ENCODE measurements around the gene TOMM34. TPM values are rescaled to one million over a fixed set of nuclear protein-coding genes. Genes with fewer than 3 reads are reported as not detected.

TOMM34 gene
- total and polyA plus RNA-seq, 2 donors (not counting 1 experiment from before 2014, with no cell fraction given): 15.5 to 25.6 TPM

DNA sequence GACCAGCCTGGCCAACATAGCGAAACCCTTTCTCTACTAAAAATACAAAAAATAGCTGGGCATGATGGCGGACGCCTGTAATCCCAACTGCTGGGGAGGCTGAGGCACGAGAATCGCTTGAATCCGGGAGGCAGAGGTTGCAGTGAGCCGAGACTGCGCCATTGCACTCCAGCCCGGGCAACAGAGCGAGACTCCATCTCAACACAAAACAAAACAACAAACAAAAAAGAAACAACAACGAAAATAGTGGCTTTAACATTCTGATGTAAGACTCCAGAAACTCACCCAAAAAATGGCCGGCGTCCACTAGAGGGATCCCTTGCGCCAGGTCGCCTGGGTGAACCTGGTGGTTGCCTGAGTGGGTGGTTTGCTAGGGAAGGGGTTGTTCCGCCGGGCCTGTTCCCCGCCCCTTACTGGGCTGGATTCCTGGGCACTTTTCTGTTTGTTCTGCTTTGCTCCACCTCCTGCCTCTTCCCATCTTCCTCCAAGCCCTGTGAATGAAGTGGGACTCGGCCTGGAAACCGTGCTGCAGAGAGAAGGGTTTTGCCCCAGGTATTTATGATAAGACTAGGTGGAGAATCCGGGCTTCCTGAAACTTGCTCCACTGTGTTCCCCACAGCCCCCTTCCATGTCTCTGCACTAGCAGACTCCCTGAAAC lies 48.8 kb downstream of the TOMM34 start:
- H3K27me3 ChIP-seq (ENCODE audit: control insufficient read depth, insufficient read depth, low read length): no peaks in the 10 kb centered on the region
- no peak overlapping the region for H3K4me2 ChIP-seq (ENCODE audit: extremely low read depth, insufficient read depth, low read length)
- no peaks in the 10 kb centered on the region for H3K4me1 ChIP-seq (ENCODE audit: control insufficient read depth, extremely low read depth, insufficient read depth, low read length)
- TF ChIP-seq, protein P1, sequence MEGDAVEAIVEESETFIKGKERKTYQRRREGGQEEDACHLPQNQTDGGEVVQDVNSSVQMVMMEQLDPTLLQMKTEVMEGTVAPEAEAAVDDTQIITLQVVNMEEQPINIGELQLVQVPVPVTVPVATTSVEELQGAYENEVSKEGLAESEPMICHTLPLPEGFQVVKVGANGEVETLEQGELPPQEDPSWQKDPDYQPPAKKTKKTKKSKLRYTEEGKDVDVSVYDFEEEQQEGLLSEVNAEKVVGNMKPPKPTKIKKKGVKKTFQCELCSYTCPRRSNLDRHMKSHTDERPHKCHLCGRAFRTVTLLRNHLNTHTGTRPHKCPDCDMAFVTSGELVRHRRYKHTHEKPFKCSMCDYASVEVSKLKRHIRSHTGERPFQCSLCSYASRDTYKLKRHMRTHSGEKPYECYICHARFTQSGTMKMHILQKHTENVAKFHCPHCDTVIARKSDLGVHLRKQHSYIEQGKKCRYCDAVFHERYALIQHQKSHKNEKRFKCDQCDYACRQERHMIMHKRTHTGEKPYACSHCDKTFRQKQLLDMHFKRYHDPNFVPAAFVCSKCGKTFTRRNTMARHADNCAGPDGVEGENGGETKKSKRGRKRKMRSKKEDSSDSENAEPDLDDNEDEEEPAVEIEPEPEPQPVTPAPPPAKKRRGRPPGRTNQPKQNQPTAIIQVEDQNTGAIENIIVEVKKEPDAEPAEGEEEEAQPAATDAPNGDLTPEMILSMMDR (conservative IDR thresholded peaks at IDR 0.05 in 1 of 2, IDR thresholded peaks at IDR 0.05 in 1 of 2; ENCODE audit: low read depth in 1 of 2, low read length in 2 of 2): peak in 1 of 2 donors; percentile 40
- no peak for TF ChIP-seq EZH2 (IDR thresholded peaks at IDR 0.05; ENCODE audit: low read length, missing control alignments)
- no peaks in the 10 kb centered on the region for H3K9me3 ChIP-seq (ENCODE audit: control insufficient read depth, insufficient read depth, low read depth, low read length)
- H3K79me2 ChIP-seq (ENCODE audit: control insufficient read depth, insufficient read depth, low read length): peaks cover 3% of the 10 kb centered on the region
- no peak overlapping the region for H3K9ac ChIP-seq (ENCODE audit: insufficient read depth, low read length)
- no peak overlapping the region for H3K4me3 ChIP-seq (replicated peaks in 1 of 4; ENCODE audit: control extremely low read depth in 1 of 4, insufficient read depth in 1 of 4, low read depth in 3 of 4, low read length in 4 of 4)
- H3K36me3 ChIP-seq (ENCODE audit: control insufficient read depth, insufficient read depth, low read length): peaks cover 5% of the 10 kb centered on the region
- peak; percentile 26 to 51 for DNase-seq (ENCODE audit: low read depth in 2 of 2)
- H3K27ac ChIP-seq (ENCODE audit: insufficient read depth, low read length): no peak overlapping the region
- no peak overlapping the region for H2AFZ ChIP-seq (ENCODE audit: low read length)
- no peaks in the 10 kb centered on the region for H4K20me1 ChIP-seq (ENCODE audit: control insufficient read depth, extremely low read depth, insufficient read depth, low read length)

DNA sequence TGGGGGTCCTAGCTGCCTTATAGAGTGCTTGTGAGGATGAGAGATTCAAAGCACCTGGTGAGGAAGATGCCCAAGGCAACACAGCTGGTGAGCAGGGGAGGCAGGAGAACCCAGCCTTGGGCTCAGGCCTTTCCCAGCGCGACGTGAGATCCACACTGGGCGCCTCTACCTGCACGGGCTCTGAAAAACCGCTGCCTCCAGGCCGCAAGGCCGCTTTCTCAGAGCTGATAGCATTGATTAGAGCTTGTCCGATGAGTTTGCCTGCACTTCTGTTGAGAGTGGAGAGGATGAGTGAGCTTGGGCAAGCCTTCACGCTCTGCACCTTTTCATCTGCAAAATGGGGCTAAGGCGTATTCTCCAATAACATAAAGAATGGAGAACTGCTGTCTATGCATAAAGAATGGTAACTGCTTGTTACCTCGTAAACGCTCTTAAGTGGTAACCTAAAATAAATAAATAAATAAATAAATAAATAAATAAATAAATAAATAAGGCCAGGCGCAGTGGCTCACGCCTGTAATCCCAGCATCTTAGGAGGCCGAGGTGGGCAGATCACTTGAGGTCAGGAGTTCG lies 49.4 kb downstream of the TOMM34 start:
- H3K4me1 ChIP-seq (ENCODE audit: control insufficient read depth, extremely low read depth, insufficient read depth, low read length): no peaks in the 10 kb centered on the region
- peak overlapping the region; percentile 61 to 78 (median 68) for H3K4me3 ChIP-seq (replicated peaks in 1 of 4; ENCODE audit: control extremely low read depth in 1 of 4, insufficient read depth in 1 of 4, low read depth in 3 of 4, low read length in 4 of 4)
- no peaks in the 10 kb centered on the region for H3K9me3 ChIP-seq (ENCODE audit: control insufficient read depth, insufficient read depth, low read depth, low read length)
- H3K9ac ChIP-seq (ENCODE audit: insufficient read depth, low read length): peak overlapping the region; percentile 24
- peaks cover 3% of the 10 kb centered on the region for H3K79me2 ChIP-seq (ENCODE audit: control insufficient read depth, insufficient read depth, low read length)
- peak overlapping the region; percentile 82 for H3K4me2 ChIP-seq (ENCODE audit: extremely low read depth, insufficient read depth, low read length)
- no peaks in the 10 kb centered on the region for H4K20me1 ChIP-seq (ENCODE audit: control insufficient read depth, extremely low read depth, insufficient read depth, low read length)
- peaks cover 5% of the 10 kb centered on the region for H3K36me3 ChIP-seq (ENCODE audit: control insufficient read depth, insufficient read depth, low read length)
- no peak for DNase-seq (ENCODE audit: low read depth in 2 of 2)
- no peaks in the 10 kb centered on the region for H3K27me3 ChIP-seq (ENCODE audit: control insufficient read depth, insufficient read depth, low read length)
- peak overlapping the region; percentile 45 for H2AFZ ChIP-seq (ENCODE audit: low read length)
- TF ChIP-seq, protein P1 (conservative IDR thresholded peaks at IDR 0.05 in 1 of 2, IDR thresholded peaks at IDR 0.05 in 1 of 2; ENCODE audit: low read depth in 1 of 2, low read length in 2 of 2): no peak
- no peak for TF ChIP-seq EZH2 (IDR thresholded peaks at IDR 0.05; ENCODE audit: low read length, missing control alignments)
- no peak overlapping the region for H3K27ac ChIP-seq (ENCODE audit: insufficient read depth, low read length)

DNA sequence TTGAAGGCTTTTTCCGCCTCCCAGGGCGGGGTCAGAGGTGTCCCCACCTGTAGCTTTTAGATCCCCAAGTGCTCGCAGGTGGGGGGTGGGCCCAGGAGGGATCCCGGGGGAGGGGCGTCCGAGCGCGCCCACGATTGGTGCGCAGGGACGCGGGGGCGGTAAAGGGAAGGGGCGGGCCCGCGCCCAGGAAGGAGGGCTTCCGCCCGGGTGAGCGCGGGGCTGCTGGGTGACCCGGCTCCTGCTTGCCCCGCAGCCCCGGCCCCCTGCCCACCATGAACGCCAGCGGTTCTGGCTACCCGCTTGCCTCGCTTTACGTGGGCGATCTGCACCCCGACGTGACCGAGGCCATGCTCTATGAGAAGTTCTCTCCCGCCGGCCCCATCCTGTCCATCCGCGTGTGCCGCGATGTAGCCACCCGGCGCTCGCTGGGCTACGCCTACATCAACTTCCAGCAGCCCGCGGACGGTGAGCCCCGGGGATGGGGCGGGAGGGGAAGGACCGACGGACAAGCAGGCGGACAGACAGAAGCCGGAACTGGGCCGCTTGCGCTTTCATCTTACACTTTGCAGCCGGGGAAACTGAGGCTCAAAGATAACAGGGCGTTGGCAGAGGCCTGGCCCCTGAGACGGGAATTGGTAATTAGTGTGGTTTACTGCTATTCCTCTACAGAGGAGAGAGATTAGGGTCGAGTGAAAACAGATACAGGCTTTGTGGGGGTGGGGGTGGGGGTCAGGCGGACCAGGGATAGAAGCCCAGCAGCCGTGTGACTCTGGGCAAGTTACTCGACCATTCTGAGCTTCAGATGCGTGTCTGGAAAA lies 50.1 kb downstream of the TOMM34 start, which contains the start of gene PABPC1L:
Gene PABPC1L, plus strand, starts transcription at position 189 of the 818 bp plus-strand sequence. Its CDS starts 84 bp downstream, at position 273.
- H2AFZ ChIP-seq (ENCODE audit: low read length): peak within 1 kb of the TSS; percentile 45
- no peaks in the 10 kb centered on the region for H3K9me3 ChIP-seq (ENCODE audit: control insufficient read depth, insufficient read depth, low read depth, low read length)
- peaks cover 3% of the 10 kb centered on the region for H3K79me2 ChIP-seq (ENCODE audit: control insufficient read depth, insufficient read depth, low read length)
- TF ChIP-seq, protein P1 (conservative IDR thresholded peaks at IDR 0.05 in 1 of 2, IDR thresholded peaks at IDR 0.05 in 1 of 2; ENCODE audit: low read depth in 1 of 2, low read length in 2 of 2): no peak
- TF ChIP-seq EZH2 (IDR thresholded peaks at IDR 0.05; ENCODE audit: low read length, missing control alignments): no peak
- no peaks in the 10 kb centered on the region for H3K4me1 ChIP-seq (ENCODE audit: control insufficient read depth, extremely low read depth, insufficient read depth, low read length)
- H3K27me3 ChIP-seq (ENCODE audit: control insufficient read depth, insufficient read depth, low read length): no peaks in the 10 kb centered on the region
- peak within 1 kb of the TSS; percentile 82 for H3K4me2 ChIP-seq (ENCODE audit: extremely low read depth, insufficient read depth, low read length)
- peak within 1 kb of the TSS; percentile 51 for H3K9ac ChIP-seq (ENCODE audit: insufficient read depth, low read length)
- peak within 1 kb of the TSS; percentile 68 to 78 (median 68) for H3K4me3 ChIP-seq (replicated peaks in 1 of 4; ENCODE audit: control extremely low read depth in 1 of 4, insufficient read depth in 1 of 4, low read depth in 3 of 4, low read length in 4 of 4)
- no peaks in the 10 kb centered on the region for H4K20me1 ChIP-seq (ENCODE audit: control insufficient read depth, extremely low read depth, insufficient read depth, low read length)
- H3K36me3 ChIP-seq (ENCODE audit: control insufficient read depth, insufficient read depth, low read length): peaks cover 5% of the 10 kb centered on the region
- DNase-seq (ENCODE audit: low read depth in 2 of 2): peak; percentile 48 to 63
- H3K27ac ChIP-seq (ENCODE audit: insufficient read depth, low read length): peak within 1 kb of the TSS; percentile 24
